ENCODE results near the gene TKTL2. TPM values are rescaled to one million over a fixed set of nuclear protein-coding genes. Genes with fewer than 3 reads are reported as not detected.
"Not testable (repeated sequence)": the region's sequence is repeated elsewhere in the genome, so short reads cannot be mapped to it uniquely, and the experiment has no call there.

TKTL2 gene
- total RNA-seq, 1 experiment from 2014 or later: not detected

- H3K9me3 ChIP-seq (ENCODE audit: low read depth, low read length, poor library complexity, severe bottlenecking): peaks cover 3% of the 10 kb centered on the region
- ChIA-PET POLR2A (ENCODE audit: low non-redundant PET) (no interaction called here), CTCF (no interaction called here)
- TF ChIP-seq CTCF (conservative IDR thresholded peaks at IDR 0.05; ENCODE audit: low read depth, low read length): no peak
- TF ChIP-seq EZH2 (IDR thresholded peaks at IDR 0.05; ENCODE audit: borderline replicate concordance, low read depth, low read length, poor library complexity, severe bottlenecking): no peak
- H3K27ac ChIP-seq (ENCODE audit: low read depth, low read length, poor library complexity, severe bottlenecking): no peak overlapping the region
- H3K4me3 ChIP-seq (ENCODE audit: low read depth, low read length, poor library complexity, severe bottlenecking): no peak overlapping the region
- no TSS peak for BruUV-seq (replicated peaks)
- no peaks in the 10 kb centered on the region for H3K27me3 ChIP-seq (replicated peaks; ENCODE audit: insufficient read depth, low read depth, low read length, poor library complexity)
- no peaks in the 10 kb centered on the region for H3K36me3 ChIP-seq (ENCODE audit: insufficient read depth, low read length, poor library complexity, severe bottlenecking)
- DNase-seq (ENCODE audit: low spot score): no peak
- intact Hi-C loops (cut with micrococcal nuclease; ENCODE audit: unreplicated experiment): no loop called here
- H3K4me1 ChIP-seq (ENCODE audit: insufficient read depth, low read length, poor library complexity, severe bottlenecking): no peaks in the 10 kb centered on the region
Observed at GRCh38 chr4:163462556-163462955, 11.0 kb downstream of the TKTL2 start.

GRCh38 chr4:163448540-163449203 lies 24.9 kb downstream of the TKTL2 start:
- peak; percentile 27 for DNase-seq (ENCODE audit: low spot score)
- Histone ChIP-seq H3K27ac (ENCODE audit: low read depth, low read length, poor library complexity, severe bottlenecking) (peak overlapping the region; percentile 38), H3K27me3 (replicated peaks; ENCODE audit: insufficient read depth, low read depth, low read length, poor library complexity) (no peaks in the 10 kb centered on the region), H3K4me3 (ENCODE audit: low read depth, low read length, poor library complexity, severe bottlenecking) (no peak overlapping the region), H3K9me3 (ENCODE audit: low read depth, low read length, poor library complexity, severe bottlenecking) (no peaks in the 10 kb centered on the region), H3K36me3 (ENCODE audit: insufficient read depth, low read length, poor library complexity, severe bottlenecking) (no peaks in the 10 kb centered on the region), H3K4me1 (ENCODE audit: insufficient read depth, low read length, poor library complexity, severe bottlenecking) (peaks cover 3% of the 10 kb centered on the region)
- POLR2A ChIA-PET (ENCODE audit: low non-redundant PET): no interaction called here
- BruUV-seq (replicated peaks): no TSS peak
- CTCF ChIA-PET: interaction anchor here (1.1 kb wide), 1 partner anchor 117 kb away, joined by 4 read pairs; no protein-coding TSS in a partner anchor
- intact Hi-C loops (cut with micrococcal nuclease; ENCODE audit: unreplicated experiment): no loop called here
- no peak for TF ChIP-seq EZH2 (IDR thresholded peaks at IDR 0.05; ENCODE audit: borderline replicate concordance, low read depth, low read length, poor library complexity, severe bottlenecking)
- no peak for TF ChIP-seq CTCF (conservative IDR thresholded peaks at IDR 0.05; ENCODE audit: low read depth, low read length)

- Histone ChIP-seq H3K27me3 (replicated peaks; ENCODE audit: insufficient read depth, low read depth, low read length, poor library complexity) (no peaks in the 10 kb centered on the region), H3K9me3 (ENCODE audit: low read depth, low read length, poor library complexity, severe bottlenecking) (no peaks in the 10 kb centered on the region), H3K4me3 (ENCODE audit: low read depth, low read length, poor library complexity, severe bottlenecking) (no peak overlapping the region), H3K4me1 (ENCODE audit: insufficient read depth, low read length, poor library complexity, severe bottlenecking) (peaks cover 3% of the 10 kb centered on the region), H3K36me3 (ENCODE audit: insufficient read depth, low read length, poor library complexity, severe bottlenecking) (no peaks in the 10 kb centered on the region), H3K27ac (ENCODE audit: low read depth, low read length, poor library complexity, severe bottlenecking) (no peak overlapping the region)
- no TSS peak for BruUV-seq (replicated peaks)
- ChIA-PET POLR2A (ENCODE audit: low non-redundant PET) (no interaction called here), CTCF (no interaction called here)
- intact Hi-C loops (cut with micrococcal nuclease; ENCODE audit: unreplicated experiment): no loop called here
- TF ChIP-seq EZH2 (IDR thresholded peaks at IDR 0.05; ENCODE audit: borderline replicate concordance, low read depth, low read length, poor library complexity, severe bottlenecking) (no peak), CTCF (conservative IDR thresholded peaks at IDR 0.05; ENCODE audit: low read depth, low read length) (no peak)
- no peak for DNase-seq (ENCODE audit: low spot score)
Observed at GRCh38 chr4:163447481-163447880, 26.1 kb downstream of the TKTL2 start.

- POLR2A ChIA-PET (ENCODE audit: low non-redundant PET); H3K27ac ChIP-seq (ENCODE audit: low read depth, low read length, poor library complexity, severe bottlenecking); BruUV-seq (replicated peaks): not testable (repeated sequence)
Observed at GRCh38 chr4:163447023-163447422, 26.5 kb downstream of the TKTL2 start.

More at GRCh38 chr4:163447023-163447422, 26.5 kb downstream of the TKTL2 start:
- intact Hi-C loops (cut with micrococcal nuclease; ENCODE audit: unreplicated experiment); DNase-seq (ENCODE audit: low spot score); CTCF ChIA-PET; H3K9me3 ChIP-seq (ENCODE audit: low read depth, low read length, poor library complexity, severe bottlenecking); H3K36me3 ChIP-seq (ENCODE audit: insufficient read depth, low read length, poor library complexity, severe bottlenecking); H3K4me3 ChIP-seq (ENCODE audit: low read depth, low read length, poor library complexity, severe bottlenecking); H3K4me1 ChIP-seq (ENCODE audit: insufficient read depth, low read length, poor library complexity, severe bottlenecking); H3K27me3 ChIP-seq (replicated peaks; ENCODE audit: insufficient read depth, low read depth, low read length, poor library complexity): not testable (repeated sequence)

All from A673 (cell line).